ENCODE results near the gene RBM14. TPM values are rescaled to one million over a fixed set of nuclear protein-coding genes. Genes with fewer than 3 reads are reported as not detected.
"Not testable (repeated sequence)": the region's sequence is repeated elsewhere in the genome, so short reads cannot be mapped to it uniquely, and the experiment has no call there.

Gene RBM14
- total RNA-seq, 1 experiment from 2014 or later = 92.0 TPM

DNA sequence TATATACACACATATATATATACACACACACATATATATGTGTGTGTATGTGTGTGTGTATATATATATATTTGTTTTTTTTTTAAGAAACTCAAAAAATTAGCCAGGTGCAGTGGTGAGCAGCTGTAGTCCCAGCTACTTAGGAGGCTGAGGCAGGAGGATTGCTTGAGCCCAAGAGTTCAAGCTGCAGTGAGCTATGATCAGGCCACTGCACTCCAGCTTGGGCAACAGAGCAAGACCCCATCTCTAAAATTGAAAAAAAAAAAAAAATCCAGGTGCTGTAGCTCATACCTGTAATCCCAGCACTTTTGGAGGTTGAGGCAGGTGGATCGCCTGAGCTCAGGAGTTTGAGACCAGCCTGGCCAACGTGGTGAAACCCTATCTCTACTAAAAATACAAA lies 27.1 kb upstream of the RBM14 start:
- peaks cover 11% of the 10 kb centered on the region for H3K4me1 Mint-ChIP-seq
- H3K27ac Mint-ChIP-seq; DNase-seq (ENCODE audit: low spot score); H3K4me3 Mint-ChIP-seq; ATAC-seq: not testable (repeated sequence)
- H3K9me3 Mint-ChIP-seq = peaks cover 40% of the 10 kb centered on the region
- POLR2A ChIA-PET = interaction anchor here (0.6 kb wide), 1 partner anchor 658 kb away, joined by 6 read pairs; no protein-coding TSS in a partner anchor
- H3K27me3 Mint-ChIP-seq (ENCODE audit: low read depth) = peaks cover 57% of the 10 kb centered on the region
- CTCF ChIA-PET = interaction anchor here (1.0 kb wide), 1 partner anchor 10 kb away, joined by 3 read pairs; no protein-coding TSS in a partner anchor
- peaks cover 18% of the 10 kb centered on the region for H3K36me3 Mint-ChIP-seq

DNA sequence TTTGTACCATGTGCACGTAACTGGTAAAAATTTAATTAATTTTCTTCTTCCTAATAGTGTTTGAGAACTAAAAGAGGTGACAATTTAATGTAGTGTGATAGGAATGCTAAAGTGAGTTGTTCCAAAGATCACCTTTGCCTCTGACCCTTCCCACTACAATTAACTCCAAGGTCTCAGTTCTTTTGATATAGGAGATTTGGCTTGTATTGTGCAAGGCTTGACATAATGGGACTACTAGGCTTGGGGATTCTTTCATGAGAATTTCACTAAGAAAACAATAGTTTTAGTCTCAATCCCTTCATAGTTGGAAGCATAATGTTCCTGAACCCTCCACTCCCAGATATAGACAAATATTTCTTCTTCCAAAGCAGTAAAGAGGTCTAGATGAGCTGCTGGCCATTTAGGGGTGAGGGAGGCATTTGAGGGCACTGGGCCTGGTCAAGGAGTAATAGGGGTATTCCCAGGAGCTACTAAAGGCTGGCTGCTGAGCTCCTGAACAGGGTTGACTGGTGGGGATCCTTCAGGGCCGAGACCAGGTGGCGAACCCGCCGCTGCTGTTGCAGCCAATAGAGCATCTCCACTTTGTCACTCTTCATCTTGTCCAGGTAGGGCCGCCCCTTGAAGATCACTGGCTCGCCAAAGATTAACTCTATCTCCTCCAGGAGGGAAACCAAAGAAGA lies 26.3 kb upstream of the RBM14 start:
- Mint-ChIP-seq H3K9me3 (peaks cover 37% of the 10 kb centered on the region), H3K27ac (no peak overlapping the region), H3K36me3 (peaks cover 18% of the 10 kb centered on the region), H3K4me1 (peaks cover 11% of the 10 kb centered on the region), H3K27me3 (ENCODE audit: low read depth) (peaks cover 57% of the 10 kb centered on the region), H3K4me3 (no peak overlapping the region)
- ATAC-seq (no peak), DNase-seq (ENCODE audit: low spot score) (no peak)
- CTCF ChIA-PET = no interaction called here
- no peak for TF ChIP-seq FOXP1 (CRISPR knock-in tag; IDR thresholded peaks at IDR 0.05; ENCODE audit: borderline replicate concordance)
- TF ChIP-seq, protein P1, sequence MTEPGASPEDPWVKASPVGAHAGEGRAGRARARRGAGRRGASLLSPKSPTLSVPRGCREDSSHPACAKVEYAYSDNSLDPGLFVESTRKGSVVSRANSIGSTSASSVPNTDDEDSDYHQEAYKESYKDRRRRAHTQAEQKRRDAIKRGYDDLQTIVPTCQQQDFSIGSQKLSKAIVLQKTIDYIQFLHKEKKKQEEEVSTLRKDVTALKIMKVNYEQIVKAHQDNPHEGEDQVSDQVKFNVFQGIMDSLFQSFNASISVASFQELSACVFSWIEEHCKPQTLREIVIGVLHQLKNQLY (CRISPR knock-in tag; IDR thresholded peaks at IDR 0.05) = no peak
- no peak for TF ChIP-seq TEAD1 (CRISPR knock-in tag; IDR thresholded peaks at IDR 0.05)
- no peak for TF ChIP-seq CBFB (CRISPR knock-in tag; IDR thresholded peaks at IDR 0.05; ENCODE audit: low read depth)
- TF ChIP-seq, protein P2, sequence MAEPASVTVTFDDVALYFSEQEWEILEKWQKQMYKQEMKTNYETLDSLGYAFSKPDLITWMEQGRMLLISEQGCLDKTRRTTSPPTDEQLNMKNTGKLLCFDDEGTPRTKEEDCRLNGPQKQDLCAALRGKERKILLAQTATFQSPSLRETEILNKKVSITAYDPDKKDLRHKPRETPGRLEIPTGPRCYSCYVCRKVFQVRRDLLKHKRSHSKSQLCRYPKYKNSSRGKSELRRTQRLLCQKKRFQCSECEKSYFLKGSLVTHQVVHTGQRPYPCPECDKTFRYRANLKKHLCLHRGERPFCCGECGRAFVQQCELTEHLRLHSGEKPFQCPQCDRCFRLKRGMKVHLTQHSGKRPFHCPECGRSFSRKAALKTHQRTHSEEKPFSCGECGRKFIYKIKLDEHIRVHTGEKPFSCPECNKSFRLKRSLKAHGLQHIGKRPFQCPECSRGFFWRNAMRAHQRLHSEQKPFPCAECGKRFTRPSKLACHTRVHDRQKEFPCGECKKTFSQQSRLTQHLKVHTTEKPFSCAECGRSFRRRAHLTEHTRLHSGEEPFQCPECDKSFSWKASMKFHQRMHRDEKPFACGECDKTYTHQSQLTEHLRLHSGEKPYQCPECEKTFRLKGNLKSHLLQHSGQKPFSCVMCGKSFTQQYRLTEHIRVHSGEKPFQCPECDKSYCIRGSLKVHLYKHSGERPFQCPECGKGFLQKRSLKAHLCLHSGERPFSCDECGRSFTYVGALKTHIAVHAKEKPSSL (CRISPR knock-in tag; conservative IDR thresholded peaks at IDR 0.05) = no peak
- TF ChIP-seq, protein P3, sequence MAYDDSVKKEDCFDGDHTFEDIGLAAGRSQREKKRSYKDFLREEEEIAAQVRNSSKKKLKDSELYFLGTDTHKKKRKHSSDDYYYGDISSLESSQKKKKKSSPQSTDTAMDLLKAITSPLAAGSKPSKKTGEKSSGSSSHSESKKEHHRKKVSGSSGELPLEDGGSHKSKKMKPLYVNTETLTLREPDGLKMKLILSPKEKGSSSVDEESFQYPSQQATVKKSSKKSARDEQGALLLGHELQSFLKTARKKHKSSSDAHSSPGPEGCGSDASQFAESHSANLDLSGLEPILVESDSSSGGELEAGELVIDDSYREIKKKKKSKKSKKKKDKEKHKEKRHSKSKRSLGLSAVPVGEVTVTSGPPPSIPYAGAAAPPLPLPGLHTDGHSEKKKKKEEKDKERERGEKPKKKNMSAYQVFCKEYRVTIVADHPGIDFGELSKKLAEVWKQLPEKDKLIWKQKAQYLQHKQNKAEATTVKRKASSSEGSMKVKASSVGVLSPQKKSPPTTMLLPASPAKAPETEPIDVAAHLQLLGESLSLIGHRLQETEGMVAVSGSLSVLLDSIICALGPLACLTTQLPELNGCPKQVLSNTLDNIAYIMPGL (CRISPR knock-in tag; IDR thresholded peaks at IDR 0.05) = no peak
- TF ChIP-seq SMAD3 (CRISPR knock-in tag; IDR thresholded peaks at IDR 0.05; ENCODE audit: borderline replicate concordance) = no peak
- no peak for TF ChIP-seq NFE2L1 (CRISPR knock-in tag; IDR thresholded peaks at IDR 0.05)
- no peak for TF ChIP-seq NFYB (CRISPR knock-in tag; conservative IDR thresholded peaks at IDR 0.05; ENCODE audit: low read depth)
- TF ChIP-seq ZBTB21 (CRISPR knock-in tag; IDR thresholded peaks at IDR 0.05; ENCODE audit: borderline replicate concordance) = no peak
- TF ChIP-seq, protein P4, sequence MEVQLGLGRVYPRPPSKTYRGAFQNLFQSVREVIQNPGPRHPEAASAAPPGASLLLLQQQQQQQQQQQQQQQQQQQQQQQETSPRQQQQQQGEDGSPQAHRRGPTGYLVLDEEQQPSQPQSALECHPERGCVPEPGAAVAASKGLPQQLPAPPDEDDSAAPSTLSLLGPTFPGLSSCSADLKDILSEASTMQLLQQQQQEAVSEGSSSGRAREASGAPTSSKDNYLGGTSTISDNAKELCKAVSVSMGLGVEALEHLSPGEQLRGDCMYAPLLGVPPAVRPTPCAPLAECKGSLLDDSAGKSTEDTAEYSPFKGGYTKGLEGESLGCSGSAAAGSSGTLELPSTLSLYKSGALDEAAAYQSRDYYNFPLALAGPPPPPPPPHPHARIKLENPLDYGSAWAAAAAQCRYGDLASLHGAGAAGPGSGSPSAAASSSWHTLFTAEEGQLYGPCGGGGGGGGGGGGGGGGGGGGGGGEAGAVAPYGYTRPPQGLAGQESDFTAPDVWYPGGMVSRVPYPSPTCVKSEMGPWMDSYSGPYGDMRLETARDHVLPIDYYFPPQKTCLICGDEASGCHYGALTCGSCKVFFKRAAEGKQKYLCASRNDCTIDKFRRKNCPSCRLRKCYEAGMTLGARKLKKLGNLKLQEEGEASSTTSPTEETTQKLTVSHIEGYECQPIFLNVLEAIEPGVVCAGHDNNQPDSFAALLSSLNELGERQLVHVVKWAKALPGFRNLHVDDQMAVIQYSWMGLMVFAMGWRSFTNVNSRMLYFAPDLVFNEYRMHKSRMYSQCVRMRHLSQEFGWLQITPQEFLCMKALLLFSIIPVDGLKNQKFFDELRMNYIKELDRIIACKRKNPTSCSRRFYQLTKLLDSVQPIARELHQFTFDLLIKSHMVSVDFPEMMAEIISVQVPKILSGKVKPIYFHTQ (CRISPR knock-in tag; IDR thresholded peaks at IDR 0.05) = no peak
- TF ChIP-seq, protein P5, sequence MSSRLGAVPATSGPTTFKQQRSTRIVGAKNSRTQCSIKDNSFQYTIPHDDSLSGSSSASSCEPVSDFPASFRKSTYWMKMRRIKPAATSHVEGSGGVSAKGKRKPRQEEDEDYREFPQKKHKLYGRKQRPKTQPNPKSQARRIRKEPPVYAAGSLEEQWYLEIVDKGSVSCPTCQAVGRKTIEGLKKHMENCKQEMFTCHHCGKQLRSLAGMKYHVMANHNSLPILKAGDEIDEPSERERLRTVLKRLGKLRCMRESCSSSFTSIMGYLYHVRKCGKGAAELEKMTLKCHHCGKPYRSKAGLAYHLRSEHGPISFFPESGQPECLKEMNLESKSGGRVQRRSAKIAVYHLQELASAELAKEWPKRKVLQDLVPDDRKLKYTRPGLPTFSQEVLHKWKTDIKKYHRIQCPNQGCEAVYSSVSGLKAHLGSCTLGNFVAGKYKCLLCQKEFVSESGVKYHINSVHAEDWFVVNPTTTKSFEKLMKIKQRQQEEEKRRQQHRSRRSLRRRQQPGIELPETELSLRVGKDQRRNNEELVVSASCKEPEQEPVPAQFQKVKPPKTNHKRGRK (CRISPR knock-in tag; IDR thresholded peaks at IDR 0.05; ENCODE audit: borderline replicate concordance) = no peak
- no peak for TF ChIP-seq TP53 (CRISPR knock-in tag; IDR thresholded peaks at IDR 0.05)
- POLR2A ChIA-PET = no interaction called here

All from WTC11 (cell line).